HG03045 (cell line): ENCODE results near the gene TIPARP.
A peak's percentile ranks its signal among the peaks of the same experiment; 100 is the strongest.

Experiments
- ATAC-seq: cut with Tn5 transposase; IDR thresholded peaks from one replicate; pipeline ENCODE4 v1.9.1; 2021; ENCODE audit warnings: mild to moderate bottlenecking, moderate library complexity; ENCODE audit not compliant: unreplicated experiment

Gene TIPARP, protein sequence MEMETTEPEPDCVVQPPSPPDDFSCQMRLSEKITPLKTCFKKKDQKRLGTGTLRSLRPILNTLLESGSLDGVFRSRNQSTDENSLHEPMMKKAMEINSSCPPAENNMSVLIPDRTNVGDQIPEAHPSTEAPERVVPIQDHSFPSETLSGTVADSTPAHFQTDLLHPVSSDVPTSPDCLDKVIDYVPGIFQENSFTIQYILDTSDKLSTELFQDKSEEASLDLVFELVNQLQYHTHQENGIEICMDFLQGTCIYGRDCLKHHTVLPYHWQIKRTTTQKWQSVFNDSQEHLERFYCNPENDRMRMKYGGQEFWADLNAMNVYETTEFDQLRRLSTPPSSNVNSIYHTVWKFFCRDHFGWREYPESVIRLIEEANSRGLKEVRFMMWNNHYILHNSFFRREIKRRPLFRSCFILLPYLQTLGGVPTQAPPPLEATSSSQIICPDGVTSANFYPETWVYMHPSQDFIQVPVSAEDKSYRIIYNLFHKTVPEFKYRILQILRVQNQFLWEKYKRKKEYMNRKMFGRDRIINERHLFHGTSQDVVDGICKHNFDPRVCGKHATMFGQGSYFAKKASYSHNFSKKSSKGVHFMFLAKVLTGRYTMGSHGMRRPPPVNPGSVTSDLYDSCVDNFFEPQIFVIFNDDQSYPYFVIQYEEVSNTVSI

GRCh38 chr3:156674046-156674910 is at the start of gene TIPARP:
TSS of gene TIPARP (plus strand) at chr3:156674590. CDS start at chr3:156677698, 3,108 bp downstream.
- peak; percentile 83 for ATAC-seq

GRCh38 chr3:156626104-156626503 is 48.3 kb upstream of the TIPARP start:
- ATAC-seq = no peak

DNA sequence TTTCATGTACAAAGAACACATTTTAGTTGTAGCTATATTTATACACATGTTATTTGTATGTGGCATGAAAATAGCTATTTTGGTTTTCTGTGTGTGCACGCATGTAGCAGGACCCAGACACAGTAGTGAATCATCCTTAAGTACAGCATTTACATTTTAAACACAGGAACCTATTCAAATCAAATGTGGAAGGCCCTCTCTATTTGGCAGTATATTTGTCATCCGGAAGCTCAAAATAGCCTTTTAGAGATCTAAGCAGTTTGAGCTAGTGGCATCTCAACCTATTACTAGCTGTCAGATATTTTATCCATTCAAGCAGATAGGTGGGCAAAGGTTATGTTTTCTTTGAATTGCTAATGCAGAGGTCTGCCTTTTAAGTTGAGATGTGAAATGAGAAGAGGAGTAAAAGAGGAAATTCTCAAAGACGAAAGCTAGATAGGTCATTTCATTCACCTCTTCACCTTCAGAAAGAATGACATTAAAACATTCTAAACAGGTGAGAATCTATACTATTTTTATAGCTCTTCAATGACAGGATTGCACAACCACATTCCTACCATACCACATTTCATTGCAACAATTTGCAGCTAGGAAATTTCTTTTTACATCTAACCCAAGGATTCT is 46.3 kb upstream of the TIPARP start:
- no peak for ATAC-seq

- no peak for ATAC-seq
Observed at GRCh38 chr3:156628836-156629618, 45.4 kb upstream of the TIPARP start.

- ATAC-seq = no peak
Observed at GRCh38 chr3:156630081-156630772, 44.2 kb upstream of the TIPARP start.

GRCh38 chr3:156630773-156631093 is 43.7 kb upstream of the TIPARP start:
- ATAC-seq = no peak

DNA sequence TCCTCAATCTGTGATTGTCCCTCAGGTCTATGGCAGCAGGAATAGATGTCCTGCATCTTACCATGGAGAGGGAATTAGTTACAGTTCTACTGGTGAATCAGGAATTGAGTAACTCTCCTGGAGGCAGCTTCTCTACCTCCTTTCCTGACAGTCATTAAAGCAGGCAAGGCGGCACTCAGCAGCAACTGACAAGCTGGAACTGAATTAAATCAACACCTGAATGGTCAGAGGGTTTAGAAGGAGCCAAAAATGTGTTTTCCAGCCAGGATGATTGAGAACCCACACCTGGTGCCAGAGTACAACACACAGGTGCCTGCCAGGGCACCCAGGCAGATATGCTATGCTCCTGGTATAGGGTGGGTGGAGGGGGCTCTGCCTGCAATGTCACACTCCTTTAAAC is 43.1 kb upstream of the TIPARP start:
- no peak for ATAC-seq

- no peak for ATAC-seq
Observed at GRCh38 chr3:156632601-156633000, 41.8 kb upstream of the TIPARP start.

DNA sequence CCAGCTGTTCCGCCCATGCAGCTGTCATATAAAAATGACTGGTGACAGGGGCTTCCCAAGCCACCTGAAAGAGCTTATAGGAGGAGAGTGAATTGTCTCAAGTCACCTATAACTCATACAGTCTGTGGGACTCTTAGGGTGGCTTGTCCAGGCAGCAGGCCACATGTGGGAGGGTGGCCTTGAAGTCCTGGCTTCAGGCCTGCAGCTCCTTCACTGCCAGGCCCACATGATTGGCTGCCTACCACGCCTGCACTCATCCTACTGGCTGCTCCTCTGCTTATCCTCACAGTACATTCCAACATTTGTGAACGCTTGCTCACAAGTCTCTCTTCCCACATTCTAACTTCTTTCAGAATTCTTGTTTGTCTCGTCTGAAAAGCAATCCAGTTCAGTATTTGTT is 41.1 kb upstream of the TIPARP start:
- ATAC-seq = no peak

- no peak for ATAC-seq
Observed at GRCh38 chr3:156635034-156635433, 39.4 kb upstream of the TIPARP start.

DNA sequence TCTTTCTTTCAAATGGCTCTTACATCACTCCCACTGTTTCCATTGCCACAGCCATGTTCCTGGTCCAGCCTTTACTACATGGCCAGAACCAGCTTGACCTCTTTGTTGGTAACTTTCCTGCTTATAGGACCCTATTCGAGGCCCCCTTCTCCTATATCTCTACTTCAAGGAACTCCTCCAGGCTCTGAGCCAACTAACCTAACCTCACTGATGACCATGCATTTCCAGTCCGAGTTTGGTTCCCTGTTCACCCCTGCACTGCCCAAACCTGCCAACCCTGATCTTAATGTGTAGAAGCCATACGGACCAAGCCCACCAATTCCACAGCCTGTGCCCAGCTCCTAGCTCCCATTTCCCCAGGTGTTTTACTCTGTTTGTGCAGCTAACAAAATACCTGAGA is 38.4 kb upstream of the TIPARP start:
- ATAC-seq = no peak

DNA sequence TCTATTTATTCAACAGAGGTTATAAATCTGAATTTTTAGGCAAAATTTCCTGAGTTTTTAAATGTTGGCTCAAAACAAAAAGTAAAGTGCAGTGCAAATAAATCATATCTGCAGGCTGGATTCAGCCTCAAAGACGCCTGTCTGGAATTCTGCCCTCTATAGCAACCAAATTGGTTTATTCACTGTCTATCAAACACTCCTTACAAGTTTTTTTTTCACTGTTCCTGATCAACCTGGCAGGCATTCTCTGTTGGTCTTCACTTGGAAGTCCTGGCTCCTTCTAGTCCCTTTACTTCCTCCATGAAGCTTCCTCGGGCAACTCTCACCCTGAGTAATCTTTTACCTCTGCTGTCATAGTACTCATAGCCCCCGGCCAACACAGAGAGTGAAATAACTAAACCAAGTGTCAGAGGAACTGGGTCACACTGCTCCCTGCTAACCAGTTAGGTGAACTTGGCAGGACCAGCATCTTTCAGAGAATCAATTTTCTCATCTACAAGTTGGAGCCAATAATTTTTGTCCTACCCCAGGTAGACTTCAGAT is 36.8 kb upstream of the TIPARP start:
- ATAC-seq = no peak

GRCh38 chr3:156638271-156638670 is 36.1 kb upstream of the TIPARP start:
- ATAC-seq = no peak

DNA sequence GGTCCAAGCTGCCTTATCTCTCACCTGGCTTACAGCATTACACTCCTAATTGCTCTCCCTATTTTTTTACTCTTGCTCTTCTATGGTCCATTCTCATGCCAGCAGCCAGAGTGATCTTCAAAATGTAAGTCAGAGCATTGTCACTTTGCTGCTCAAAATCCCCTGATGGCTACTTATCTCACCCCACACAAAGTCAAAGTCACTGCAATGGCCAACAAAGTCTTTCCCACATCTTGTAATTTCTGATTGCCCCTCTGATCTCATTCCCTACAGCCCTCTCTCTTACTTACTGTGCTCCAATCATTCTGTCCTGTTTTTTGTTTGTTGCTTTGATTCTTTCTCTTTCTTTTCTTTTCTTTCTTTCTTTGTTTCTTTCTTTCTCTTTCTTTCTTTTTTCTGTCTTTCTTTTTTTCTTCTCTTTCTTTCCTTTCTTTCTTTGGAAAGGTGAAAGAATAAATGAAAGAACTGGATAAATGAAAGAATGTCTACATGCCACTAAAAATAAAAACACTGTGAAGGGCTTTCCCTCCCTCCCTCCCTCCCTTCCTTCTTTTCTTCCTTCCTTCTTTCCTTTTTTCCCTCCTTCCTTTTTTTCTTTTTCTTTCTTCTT is 34.9 kb upstream of the TIPARP start:
- ATAC-seq = no peak

DNA sequence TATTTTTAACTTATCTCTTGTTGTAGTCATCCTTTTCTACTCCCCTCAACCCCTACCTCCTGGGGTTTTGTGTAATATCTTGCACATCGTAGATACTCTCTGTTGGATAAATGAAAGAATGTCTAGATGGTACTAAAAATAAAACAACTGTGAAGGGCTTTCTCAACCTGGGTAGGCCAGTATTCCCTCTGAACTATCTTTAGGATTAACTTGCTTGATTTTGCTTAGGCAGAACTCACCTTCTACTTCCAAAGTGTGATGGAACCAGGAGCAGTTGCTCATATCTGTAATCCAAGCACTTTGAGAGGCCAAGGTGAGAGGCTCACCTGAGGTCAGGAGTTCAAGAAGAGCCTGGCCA is 32.8 kb upstream of the TIPARP start:
- ATAC-seq = no peak

- peak; percentile 21 for ATAC-seq
Observed at GRCh38 chr3:156642750-156643728, 31.4 kb upstream of the TIPARP start.

- peak; percentile 72 for ATAC-seq
Observed at GRCh38 chr3:156643729-156644389, 30.5 kb upstream of the TIPARP start.
